CD4-positive, alpha-beta T cell treated with Interleukin-15 for 4 hours (primary cell): Measurements from ENCODE around the gene BICRAL.
"Not testable (repeated sequence)": the region's sequence is repeated elsewhere in the genome, so short reads cannot be mapped to it uniquely, and the experiment has no call there.

Source experiments
- DNase-seq: peaks from one replicate; pipeline ENCODE4 v3.0.0-alpha.2; 2020; ENCODE audit warnings: low spot score

Gene BICRAL

GRCh38 chr6:42898891-42899361 is 117.1 kb downstream of the BICRAL start:
- peak; percentile 81 for DNase-seq

- no peak for DNase-seq
Observed at GRCh38 chr6:42899871-42900270, 118.0 kb downstream of the BICRAL start.

GRCh38 chr6:42901538-42901957 is 119.7 kb downstream of the BICRAL start:
- DNase-seq = peak; percentile 86

GRCh38 chr6:42902429-42903263 is 120.8 kb downstream of the BICRAL start:
- DNase-seq = not testable (repeated sequence)

DNA sequence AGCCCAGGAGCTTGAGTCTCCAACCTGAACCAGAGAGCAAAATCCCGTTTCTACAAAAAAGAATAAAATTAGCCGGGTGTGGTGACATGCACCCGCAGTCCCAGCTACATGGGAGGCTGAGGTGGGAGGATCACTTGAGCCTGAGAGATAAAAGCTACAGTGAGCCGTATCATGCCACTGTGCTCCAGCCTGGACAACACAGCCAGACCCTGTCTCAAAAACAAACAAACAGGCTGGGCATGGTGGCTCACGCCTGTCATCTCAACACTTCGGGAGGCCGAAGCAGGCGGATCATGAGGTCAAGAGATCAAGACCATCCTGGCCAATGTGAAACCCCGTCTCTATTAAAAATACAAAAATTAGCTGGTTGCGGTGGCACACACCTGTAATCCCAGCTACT is 122.6 kb downstream of the BICRAL start:
- no peak for DNase-seq

- DNase-seq = no peak
Observed at GRCh38 chr6:42907336-42907735, 125.5 kb downstream of the BICRAL start.

DNA sequence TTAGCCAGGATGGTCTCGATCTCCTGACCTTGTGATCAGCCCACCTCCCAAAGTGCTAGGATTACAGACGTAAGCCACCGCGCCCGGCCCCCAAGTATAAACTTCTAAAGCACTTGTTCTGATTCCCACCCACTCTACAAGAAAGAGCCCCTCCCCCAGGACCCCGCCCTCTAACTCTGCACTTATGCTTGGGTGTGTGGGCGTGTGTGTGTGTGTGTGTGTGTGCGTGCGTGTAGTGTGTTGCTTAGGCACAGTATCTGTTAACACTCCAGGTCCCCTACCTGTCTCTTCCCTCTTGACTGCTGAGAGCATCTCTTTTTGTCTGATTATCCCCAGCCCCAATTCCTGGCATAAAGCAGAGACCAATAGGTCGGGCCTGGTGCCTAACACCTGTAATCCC is 128.0 kb downstream of the BICRAL start:
- no peak for DNase-seq

GRCh38 chr6:42911171-42912021 is 129.5 kb downstream of the BICRAL start:
- no peak for DNase-seq

- no peak for DNase-seq
Observed at GRCh38 chr6:42914546-42914945, 132.7 kb downstream of the BICRAL start.

DNA sequence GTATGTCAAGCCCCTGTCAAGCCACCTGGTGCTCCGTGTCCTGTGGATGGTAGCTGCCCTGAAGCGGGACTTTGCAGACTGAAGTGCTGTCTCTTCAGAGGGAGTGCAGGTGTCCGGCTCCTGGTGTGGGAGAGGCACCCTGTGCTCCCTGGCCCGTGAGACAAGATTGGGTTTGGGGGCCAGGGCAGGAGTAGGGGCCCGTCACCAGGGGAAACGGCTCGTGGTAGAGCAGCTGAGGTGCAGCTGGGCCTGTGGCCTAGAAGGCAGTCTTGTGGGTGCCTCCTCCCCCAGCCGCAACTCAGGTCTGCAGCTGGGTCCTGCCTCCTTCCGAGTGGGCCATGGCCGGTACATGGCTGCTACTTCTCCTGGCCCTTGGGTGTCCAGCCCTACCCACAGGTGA is 133.9 kb downstream of the BICRAL start, which contains the start of gene PTCRA:
Gene PTCRA, plus strand, starts transcription at position 322 of the 400 bp plus-strand sequence. Its CDS starts 17 bp downstream, at position 339.
- DNase-seq = no peak

DNA sequence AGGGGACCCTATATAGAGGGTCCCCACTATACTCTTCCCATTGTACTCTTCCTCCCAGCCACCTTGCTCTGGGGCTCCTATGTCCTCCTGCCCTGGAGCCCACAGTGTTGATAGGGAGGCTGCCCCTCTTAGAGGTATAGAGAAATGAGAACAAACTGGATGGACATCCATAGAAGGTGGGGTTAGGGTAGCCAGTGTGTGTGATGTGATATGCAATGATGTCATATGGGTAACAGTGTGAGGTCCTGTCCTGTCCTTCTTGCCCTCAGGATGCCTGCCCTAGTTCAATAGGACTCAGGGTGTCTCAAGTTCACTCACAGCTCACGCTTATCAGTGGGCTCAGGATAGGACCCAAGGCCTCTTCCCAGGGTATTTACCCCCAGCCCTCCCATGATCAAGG is 134.4 kb downstream of the BICRAL start:
- DNase-seq = no peak
